ENCODE measurements around the gene CDH4. TPM values are rescaled to one million over a fixed set of nuclear protein-coding genes. Genes with fewer than 3 reads are reported as not detected.

CDH4 gene
- total RNA-seq, 2 experiments from 2014 or later, result not detected

- no peak overlapping the region for H3K27ac ChIP-seq (ENCODE audit: low read depth, low read length, poor library complexity, severe bottlenecking)
- BruUV-seq (replicated peaks), result no TSS peak
- DNase-seq (ENCODE audit: low spot score), result no peak
- ChIA-PET POLR2A (no interaction called here), CTCF (ENCODE audit: unreplicated experiment) (no interaction called here)
- no peaks in the 10 kb centered on the region for H3K9me2 ChIP-seq (ENCODE audit: insufficient read depth, low read length)
- H3K4me1 ChIP-seq (ENCODE audit: insufficient read depth, low read length, poor library complexity, severe bottlenecking), result no peaks in the 10 kb centered on the region
- no peaks in the 10 kb centered on the region for H3K36me3 ChIP-seq (ENCODE audit: insufficient read depth, low read length)
- intact Hi-C loops (cut with micrococcal nuclease; ENCODE audit: unreplicated experiment), result no loop called here
- no peak overlapping the region for H3K4me3 ChIP-seq (ENCODE audit: low read depth, low read length, poor library complexity, severe bottlenecking)
- H2AFZ ChIP-seq (ENCODE audit: low read length), result no peak overlapping the region
- no peak for TF ChIP-seq EZH2phosphoT487 (IDR thresholded peaks at IDR 0.05; ENCODE audit: borderline replicate concordance, low read depth, low read length)
- TF ChIP-seq, protein P1, sequence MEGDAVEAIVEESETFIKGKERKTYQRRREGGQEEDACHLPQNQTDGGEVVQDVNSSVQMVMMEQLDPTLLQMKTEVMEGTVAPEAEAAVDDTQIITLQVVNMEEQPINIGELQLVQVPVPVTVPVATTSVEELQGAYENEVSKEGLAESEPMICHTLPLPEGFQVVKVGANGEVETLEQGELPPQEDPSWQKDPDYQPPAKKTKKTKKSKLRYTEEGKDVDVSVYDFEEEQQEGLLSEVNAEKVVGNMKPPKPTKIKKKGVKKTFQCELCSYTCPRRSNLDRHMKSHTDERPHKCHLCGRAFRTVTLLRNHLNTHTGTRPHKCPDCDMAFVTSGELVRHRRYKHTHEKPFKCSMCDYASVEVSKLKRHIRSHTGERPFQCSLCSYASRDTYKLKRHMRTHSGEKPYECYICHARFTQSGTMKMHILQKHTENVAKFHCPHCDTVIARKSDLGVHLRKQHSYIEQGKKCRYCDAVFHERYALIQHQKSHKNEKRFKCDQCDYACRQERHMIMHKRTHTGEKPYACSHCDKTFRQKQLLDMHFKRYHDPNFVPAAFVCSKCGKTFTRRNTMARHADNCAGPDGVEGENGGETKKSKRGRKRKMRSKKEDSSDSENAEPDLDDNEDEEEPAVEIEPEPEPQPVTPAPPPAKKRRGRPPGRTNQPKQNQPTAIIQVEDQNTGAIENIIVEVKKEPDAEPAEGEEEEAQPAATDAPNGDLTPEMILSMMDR (conservative IDR thresholded peaks at IDR 0.05; ENCODE audit: low read length), result no peak
- H3K79me2 ChIP-seq (ENCODE audit: insufficient read depth, low read depth, low read length), result no peaks in the 10 kb centered on the region
- H4K20me1 ChIP-seq (ENCODE audit: insufficient read depth, low read length), result no peaks in the 10 kb centered on the region
- 0 out of 2 replicates have a peak, but pooled peaks cover 8% of the 10 kb centered on the region for H3K9me3 ChIP-seq (ENCODE audit: low read length)
- no peak overlapping the region for H3K4me2 ChIP-seq (ENCODE audit: low read length)
Observed at GRCh38 chr20:61222699-61223098, 29.4 kb upstream of the CDH4 start.

- intact Hi-C loops (cut with micrococcal nuclease; ENCODE audit: unreplicated experiment), result no loop called here
Observed at GRCh38 chr20:61223121-61223520, 28.9 kb upstream of the CDH4 start.

GRCh38 chr20:61230166-61230565, 21.9 kb upstream of the CDH4 start:
- no TSS peak for BruUV-seq (replicated peaks)
- H3K9me3 ChIP-seq (ENCODE audit: low read length), result no peaks in the 10 kb centered on the region
- DNase-seq (ENCODE audit: low spot score), result no peak
- H3K36me3 ChIP-seq (ENCODE audit: insufficient read depth, low read length), result no peaks in the 10 kb centered on the region
- H3K4me3 ChIP-seq (ENCODE audit: low read depth, low read length, poor library complexity, severe bottlenecking), result no peak overlapping the region
- TF ChIP-seq, protein P1 (conservative IDR thresholded peaks at IDR 0.05; ENCODE audit: low read length), result no peak
- TF ChIP-seq EZH2phosphoT487 (IDR thresholded peaks at IDR 0.05; ENCODE audit: borderline replicate concordance, low read depth, low read length), result no peak
- intact Hi-C loops (cut with micrococcal nuclease; ENCODE audit: unreplicated experiment), result no loop called here
- H3K4me1 ChIP-seq (ENCODE audit: insufficient read depth, low read length, poor library complexity, severe bottlenecking), result no peaks in the 10 kb centered on the region
- ChIA-PET CTCF (ENCODE audit: unreplicated experiment) (no interaction called here), POLR2A (interaction anchor here (0.7 kb wide), 1 partner anchor 74 kb away, joined by 3 read pairs; no protein-coding TSS in a partner anchor)
- H3K9me2 ChIP-seq (ENCODE audit: insufficient read depth, low read length), result no peaks in the 10 kb centered on the region
- no peaks in the 10 kb centered on the region for H4K20me1 ChIP-seq (ENCODE audit: insufficient read depth, low read length)
- no peak overlapping the region for H2AFZ ChIP-seq (ENCODE audit: low read length)
- H3K4me2 ChIP-seq (ENCODE audit: low read length), result no peak overlapping the region
- no peak overlapping the region for H3K27ac ChIP-seq (ENCODE audit: low read depth, low read length, poor library complexity, severe bottlenecking)
- no peaks in the 10 kb centered on the region for H3K79me2 ChIP-seq (ENCODE audit: insufficient read depth, low read depth, low read length)

More at GRCh38 chr20:61223121-61223520, 28.9 kb upstream of the CDH4 start:
- no TSS peak for BruUV-seq (replicated peaks)
- Histone ChIP-seq H3K27ac (ENCODE audit: low read depth, low read length, poor library complexity, severe bottlenecking) (no peak overlapping the region), H3K9me3 (ENCODE audit: low read length) (0 out of 2 replicates have a peak, but pooled peaks cover 4% of the 10 kb centered on the region), H3K79me2 (ENCODE audit: insufficient read depth, low read depth, low read length) (no peaks in the 10 kb centered on the region), H3K4me2 (ENCODE audit: low read length) (no peak overlapping the region), H2AFZ (ENCODE audit: low read length) (no peak overlapping the region), H3K9me2 (ENCODE audit: insufficient read depth, low read length) (no peaks in the 10 kb centered on the region), H3K4me1 (ENCODE audit: insufficient read depth, low read length, poor library complexity, severe bottlenecking) (no peaks in the 10 kb centered on the region), H4K20me1 (ENCODE audit: insufficient read depth, low read length) (no peaks in the 10 kb centered on the region), H3K4me3 (ENCODE audit: low read depth, low read length, poor library complexity, severe bottlenecking) (no peak overlapping the region), H3K36me3 (ENCODE audit: insufficient read depth, low read length) (no peaks in the 10 kb centered on the region)
- no peak for TF ChIP-seq EZH2phosphoT487 (IDR thresholded peaks at IDR 0.05; ENCODE audit: borderline replicate concordance, low read depth, low read length)
- TF ChIP-seq, protein P1 (conservative IDR thresholded peaks at IDR 0.05; ENCODE audit: low read length), result no peak
- POLR2A ChIA-PET, result no interaction called here
- DNase-seq (ENCODE audit: low spot score), result no peak
- CTCF ChIA-PET (ENCODE audit: unreplicated experiment), result no interaction called here

Data from OCI-LY7 (cell line).